COLO829 (cell line): Measurements from ENCODE around the gene PLA2G1B.

Source experiments
- DNase-seq: peaks from one replicate; pipeline ENCODE4 v3.0.0; 2012; ENCODE audit warnings: low spot score

The PLA2G1B gene

DNA sequence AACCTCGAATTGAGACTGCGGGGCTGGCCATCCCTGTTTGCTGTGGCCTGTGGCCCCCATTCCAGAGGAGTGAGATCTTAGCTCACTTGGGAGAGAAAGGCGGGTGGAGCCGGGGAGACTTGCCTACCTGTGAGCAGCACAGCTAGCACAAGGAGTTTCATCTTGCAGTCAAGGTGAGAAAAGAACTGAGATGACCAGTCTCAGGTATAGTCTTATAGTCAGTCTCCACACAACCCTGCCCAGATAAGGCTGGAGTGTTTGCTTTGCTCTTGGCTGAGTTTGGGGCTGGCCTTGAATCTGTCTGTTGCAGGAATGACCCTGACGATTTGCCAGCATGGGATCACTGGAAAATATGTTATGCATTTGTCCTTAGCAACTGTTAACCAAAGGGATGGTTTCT is at the start of gene PLA2G1B:
PLA2G1B (minus strand) TSS at position 187 of the 400 bp plus-strand sequence; CDS start at position 161, 26 bp downstream.
- DNase-seq = no peak

DNA sequence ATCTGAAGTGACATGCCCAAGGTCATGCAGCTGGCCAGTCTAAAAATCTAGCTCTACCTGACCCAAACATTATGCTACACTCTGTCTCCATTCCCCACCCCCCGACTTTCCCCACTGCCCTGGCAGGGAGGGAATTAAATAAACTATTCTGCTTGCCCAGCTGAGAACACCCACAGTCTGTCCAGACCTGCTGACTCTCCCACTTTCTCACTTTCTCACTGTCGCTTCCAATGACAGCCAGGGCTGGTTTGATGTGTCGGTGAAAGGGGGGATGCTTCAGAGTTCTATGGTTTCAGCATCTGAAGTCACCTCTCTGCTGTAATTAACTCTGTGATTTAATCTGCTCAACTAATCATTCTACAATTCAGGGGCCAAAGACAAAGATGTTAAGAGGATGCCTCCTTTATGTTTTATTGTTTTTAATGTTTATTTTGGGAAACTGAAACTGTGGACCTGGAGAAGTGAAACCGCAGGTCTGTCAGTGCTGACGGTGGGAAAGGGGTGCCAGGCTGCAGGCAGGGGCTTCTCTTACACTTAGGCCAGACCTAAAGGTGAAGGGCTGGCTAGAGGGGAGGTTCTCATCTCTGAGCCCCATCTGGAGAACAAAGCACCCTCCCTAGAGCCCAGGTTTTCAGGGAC is 49.5 kb upstream of the PLA2G1B start:
- DNase-seq = no peak

DNA sequence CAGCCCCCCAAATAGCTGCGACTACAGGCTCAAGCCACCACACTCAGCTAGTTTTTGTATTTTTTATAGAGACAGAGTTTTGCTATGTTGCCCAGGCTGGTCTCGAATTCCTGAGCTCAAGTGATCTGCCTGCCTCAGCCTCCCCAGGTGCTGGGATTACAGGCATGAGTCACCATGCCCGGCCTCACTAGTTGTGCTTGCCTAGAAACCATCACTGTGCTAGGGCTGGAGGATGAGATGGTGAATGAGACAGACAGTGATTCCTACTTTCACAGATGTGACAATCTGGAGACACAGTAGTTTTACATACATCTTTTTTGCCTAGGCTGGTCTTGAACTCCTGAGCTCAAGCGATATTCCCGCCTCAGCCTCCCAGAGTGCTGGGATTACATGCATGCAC is 48.8 kb upstream of the PLA2G1B start:
- no peak for DNase-seq

DNA sequence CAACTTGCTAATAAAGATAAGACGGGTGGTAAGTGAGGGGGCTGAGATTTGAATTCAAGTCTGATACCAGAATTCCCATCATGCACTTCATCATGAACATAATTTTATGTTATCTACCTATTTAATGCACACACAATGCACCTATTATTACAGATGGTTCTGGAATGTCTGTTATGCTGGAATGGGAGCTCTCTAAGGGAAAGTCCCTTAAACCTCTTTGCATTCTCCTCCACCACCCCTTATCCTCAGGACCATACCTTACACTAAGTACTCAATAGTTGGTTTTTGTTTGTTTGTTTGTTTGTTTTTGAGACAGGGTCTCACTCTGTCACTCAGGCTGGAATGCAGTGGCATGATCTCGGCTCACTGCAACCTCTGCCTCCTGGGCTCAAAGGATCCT is 48.4 kb upstream of the PLA2G1B start:
- no peak for DNase-seq

DNA sequence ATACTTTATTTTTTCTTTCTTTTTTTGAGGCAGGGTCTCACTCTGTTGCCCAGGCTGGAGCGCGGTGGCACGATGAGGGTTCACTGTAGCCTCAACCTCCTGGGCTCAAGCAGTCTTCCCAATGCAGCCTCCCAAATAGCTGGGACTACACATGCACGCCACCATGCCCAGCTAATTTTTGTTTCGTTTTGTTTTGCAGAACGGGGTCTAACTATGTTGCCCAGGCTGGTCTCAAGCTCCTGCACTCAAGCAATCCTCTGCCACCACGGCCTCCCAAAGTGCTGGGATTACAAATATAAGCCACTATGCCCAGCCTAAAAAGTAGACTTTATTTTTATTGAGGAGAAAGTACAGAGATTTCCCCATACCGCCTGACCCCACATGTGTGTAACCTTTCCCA is 46.1 kb upstream of the PLA2G1B start:
- no peak for DNase-seq

DNA sequence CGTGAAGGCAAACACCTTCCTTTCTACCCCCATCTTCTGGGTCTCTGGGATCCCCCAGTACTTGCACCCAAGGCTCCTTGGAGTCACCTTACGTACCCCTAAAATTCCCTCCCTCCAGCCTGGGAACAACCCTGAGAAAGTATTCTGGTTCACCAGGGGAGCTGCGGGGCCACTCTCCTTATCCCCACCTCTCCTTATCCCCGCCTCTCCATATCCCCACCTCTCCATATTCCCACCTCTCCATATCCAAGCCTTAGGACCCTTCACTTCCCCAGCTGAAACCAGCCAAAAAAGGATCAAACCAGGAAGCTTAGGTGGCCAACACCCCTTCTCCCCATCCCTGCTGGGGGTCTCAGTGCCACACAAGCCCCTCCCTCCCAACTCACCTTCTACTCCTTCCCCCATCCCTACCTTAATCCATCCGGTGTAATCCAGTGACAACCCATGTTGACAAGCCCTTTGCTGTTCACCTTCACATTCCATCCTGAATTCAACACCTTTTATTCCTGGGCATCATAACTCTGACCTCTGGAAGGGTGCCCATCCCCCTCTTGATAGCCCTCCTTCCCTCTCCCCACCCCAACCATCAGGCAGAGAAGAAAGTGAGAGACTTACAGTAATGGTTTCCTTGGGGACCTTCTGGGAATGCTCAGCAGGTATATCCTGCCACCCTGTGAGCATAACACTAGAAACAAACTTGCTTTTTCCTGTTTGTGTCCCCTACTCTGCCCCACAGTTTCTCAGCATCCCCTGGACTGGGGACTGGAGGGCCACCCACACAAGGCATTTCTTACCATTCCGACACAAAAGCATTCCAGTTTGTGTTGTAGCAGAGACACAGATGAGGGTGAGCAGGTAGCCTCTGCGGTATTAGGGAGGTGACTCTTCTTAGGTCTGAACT is 43.0 kb upstream of the PLA2G1B start:
- DNase-seq = no peak

DNA sequence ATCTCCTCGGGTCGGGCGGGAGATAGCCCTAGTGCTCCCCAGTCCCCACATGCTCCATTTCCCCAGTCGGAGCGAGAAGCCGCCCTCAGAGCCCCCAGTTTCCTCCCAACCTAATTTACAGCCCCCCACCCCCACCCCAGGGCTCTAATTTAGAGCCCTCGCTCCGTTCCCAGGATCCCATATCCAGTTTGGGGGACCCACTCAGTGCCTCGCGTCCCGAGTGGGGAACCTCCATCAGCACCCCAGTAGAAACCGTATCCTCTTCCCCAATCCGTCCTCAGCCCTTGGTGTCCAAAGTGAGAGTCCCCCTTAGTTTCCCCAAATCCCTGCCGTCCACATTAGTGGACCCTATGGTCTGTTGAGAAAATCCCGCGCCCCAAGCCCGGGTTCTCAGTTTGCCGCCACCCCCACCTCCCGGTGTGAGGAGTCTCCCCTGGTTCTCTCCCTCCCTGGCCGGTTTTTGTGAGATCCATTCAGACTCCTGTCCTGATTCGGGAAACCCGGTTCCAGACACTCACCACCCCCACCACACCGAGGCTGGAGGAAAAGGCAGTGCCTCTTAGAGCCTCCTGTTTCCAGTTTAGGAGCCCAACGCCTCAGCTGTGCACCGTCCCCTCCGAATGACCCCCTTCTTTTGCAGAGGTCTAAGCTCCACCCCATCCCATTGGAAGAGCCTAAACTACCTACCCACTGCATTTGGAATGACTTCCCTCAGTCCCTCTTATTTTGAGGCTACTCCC is 42.2 kb upstream of the PLA2G1B start:
- DNase-seq = no peak

DNA sequence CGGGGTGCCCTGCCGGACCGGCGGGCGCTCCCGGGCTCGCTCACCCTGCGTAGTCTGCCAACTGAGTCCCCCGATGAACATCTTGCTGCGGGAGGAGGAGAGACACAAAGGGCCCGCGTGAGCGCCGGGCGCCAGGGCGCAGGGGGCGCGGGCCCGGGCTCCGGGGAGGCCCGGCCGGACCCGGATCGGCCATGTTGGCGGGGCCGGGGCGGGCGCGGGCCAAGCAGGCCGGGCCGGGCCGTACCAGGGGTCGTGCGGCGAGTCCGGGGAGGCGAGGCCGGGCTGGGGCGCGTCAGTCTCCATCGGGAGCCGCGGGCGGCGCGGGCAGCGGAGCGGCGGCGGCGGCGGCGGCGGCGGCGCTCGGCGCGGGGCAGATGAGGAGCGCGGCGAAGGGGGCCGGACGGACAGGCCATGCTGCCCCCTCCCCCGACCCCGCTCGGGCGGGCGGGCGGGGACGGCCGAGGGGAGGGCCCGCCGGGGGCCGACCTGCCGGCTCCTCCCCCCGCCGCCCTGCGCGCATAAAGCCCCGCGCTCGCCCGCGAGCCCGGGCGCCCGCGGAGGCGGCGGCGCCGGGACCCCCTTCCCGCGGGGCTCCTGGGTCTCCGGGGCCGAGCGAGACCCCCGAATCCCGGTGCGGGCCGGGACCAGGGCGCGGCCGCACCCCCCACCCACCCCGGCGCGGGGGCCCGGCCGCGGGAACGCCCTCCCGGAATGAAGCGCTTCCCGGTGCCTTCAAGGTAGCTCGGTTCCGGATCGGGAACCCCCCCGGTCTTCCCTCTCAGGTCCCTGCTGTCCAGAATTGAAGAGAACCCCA is 41.4 kb upstream of the PLA2G1B start, which contains the start of gene MSI1:
MSI1 (minus strand) TSS at position 376 of the 814 bp plus-strand sequence; CDS start at position 303, 73 bp downstream.
- no peak for DNase-seq

DNA sequence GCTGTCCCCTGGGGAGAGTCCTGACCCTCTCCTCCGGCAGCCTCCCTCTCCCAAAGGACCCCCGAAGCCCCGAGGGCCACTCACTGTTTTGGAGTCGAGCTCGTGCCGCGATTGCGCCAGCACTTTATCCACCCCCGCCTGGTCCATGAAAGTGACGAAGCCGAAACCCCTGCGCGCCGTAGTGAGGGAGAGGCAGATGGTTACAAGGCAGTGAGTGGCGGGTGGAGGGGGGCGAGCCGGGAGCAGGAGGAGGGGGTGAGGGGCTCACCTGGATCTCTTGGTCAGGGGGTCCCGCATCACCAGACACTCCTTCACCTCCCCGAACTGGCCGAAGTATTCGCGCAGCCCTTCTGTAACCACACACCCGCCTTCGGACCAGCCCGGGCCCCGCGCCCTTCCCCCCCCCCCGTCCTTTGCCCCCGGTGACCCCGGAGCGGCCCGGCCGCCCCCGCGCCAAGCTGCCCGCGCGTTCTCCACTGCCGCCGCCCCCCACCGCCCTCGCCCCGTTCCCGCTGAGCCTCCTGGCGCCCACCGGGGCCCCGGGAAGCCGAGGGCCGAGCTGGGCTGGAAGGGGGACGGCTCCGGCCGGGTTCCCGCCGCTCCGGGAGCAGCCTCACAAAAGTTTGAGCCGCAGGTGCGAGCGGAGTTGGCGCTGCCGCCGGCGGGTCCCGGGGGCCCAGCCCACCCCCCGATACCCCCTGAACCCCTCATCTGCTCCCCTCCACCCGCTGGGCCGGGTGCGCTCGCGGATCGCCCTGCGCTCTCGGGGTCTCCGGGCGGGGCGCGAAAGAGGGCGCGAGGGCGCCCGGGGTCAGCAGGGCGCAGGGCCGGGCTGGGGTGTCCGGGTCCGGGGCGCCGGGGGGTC is 40.6 kb upstream of the PLA2G1B start:
- DNase-seq = no peak

DNA sequence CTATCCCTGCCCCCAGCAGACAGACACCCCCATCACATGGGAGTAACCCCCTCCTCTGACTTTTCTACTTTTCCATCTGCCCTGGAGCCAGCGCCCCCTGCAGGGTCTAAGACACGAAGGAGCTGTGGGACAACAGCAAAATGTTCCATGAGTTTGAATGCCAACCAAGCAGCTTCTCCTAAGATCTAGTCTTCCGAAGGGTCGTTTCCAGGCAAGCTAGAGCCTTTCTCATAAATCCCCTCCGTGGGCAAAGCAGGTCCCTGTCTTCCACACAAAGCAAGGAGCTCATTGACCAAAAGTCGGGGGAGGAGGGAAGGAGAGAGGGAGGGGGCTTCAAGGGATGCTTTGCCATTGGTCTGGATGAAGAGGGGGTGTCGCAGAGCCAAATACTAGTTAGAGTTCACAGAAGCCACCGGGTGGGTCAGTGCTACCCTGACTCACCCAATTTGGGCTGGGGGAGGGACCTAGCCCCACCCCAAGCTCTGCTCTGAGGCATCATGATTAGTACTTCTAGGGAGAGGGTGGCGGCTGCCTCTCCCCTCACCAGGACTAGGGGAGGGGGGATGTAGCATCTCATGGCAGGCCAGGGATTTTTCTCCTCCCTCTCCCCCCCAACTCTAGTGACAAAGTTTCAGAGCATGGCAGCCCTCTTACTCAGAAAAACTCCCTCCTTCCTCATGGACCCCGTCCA is 39.8 kb upstream of the PLA2G1B start:
- no peak for DNase-seq

DNA sequence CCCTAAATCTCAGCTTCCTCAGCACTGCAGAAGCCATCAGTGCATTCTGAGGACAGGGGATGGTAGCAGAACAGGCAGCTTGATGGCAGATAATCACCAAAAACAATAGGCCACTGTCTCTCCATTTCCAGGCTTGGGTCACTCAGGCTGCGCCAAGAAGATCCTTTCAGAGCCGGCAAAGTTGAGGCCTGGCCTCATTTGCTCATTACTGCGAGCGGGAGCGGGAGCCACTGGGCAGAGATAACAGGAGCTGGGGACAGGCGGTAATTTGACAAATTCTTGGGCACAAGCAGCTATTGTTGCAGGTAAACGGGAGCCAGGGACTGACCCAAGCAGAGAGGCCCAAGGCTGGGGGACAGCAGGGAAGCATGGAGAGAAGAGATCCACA is 39.3 kb upstream of the PLA2G1B start:
- no peak for DNase-seq

DNA sequence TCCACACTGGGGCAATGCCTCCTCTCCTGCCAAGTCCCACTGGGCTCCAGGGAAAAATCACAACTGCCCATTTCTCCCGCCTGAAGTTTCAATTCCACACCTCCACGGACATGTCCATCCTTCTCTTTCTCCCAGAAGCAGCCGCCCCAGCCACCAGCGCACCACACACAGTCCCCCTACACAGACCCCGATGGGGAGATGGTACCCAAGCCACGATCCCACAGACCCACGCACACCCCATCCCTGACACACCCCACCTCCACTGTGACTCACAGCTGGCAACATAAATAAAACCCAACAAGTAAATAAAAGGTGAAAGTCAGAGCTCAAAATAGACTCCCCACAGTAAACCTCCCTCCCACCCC is 38.7 kb upstream of the PLA2G1B start:
- no peak for DNase-seq

DNA sequence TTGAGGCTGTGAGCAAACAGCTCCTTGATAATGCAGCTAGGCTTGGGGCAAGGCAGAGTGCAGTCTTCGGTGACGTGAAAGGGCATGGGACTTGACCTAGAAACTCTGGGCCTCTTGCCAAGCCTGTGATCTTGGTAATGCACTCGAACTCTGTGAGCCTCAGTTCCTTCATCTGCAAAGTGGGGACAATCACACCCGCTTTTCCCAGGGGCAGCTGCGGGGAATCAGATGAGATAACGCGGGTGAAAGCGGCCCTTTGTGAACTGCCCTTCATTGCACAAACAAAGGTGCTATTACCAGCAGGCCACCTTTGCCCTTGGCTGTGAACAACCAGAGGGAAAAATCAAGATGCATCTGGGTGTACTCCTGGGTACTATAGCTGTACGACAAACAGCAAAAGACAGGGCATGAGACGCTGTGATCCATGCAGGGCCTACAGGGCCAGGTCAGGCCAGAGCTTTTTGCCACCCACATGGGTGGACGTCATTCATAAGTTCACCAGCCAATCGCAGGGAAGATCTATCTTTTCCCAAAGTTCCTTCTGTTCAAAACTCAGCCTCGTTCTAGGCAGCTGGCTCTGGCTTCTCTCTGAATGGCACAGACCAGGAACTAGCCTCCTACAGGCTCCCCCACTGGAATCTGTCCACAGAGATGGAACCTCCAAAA is 38.2 kb upstream of the PLA2G1B start:
- no peak for DNase-seq

DNA sequence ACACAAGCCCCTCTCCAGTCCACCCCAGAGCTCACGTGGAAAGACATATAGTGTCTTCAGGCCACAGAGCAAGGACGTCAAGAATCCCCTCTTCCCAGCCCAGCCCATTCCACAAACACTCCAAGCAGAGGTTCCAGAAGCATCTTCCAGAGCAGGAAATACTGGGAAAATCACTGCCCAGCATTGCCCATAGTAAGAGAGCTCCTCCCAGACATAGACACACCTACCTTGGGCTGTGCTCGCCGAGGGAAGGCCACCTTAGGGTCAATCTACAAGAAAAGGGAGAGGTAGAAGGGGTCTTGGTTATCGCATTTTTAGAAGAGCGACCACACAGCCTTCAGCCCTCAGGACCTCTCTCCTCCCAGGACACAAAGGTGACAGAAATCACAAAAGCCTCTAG is 36.9 kb upstream of the PLA2G1B start:
- no peak for DNase-seq

DNA sequence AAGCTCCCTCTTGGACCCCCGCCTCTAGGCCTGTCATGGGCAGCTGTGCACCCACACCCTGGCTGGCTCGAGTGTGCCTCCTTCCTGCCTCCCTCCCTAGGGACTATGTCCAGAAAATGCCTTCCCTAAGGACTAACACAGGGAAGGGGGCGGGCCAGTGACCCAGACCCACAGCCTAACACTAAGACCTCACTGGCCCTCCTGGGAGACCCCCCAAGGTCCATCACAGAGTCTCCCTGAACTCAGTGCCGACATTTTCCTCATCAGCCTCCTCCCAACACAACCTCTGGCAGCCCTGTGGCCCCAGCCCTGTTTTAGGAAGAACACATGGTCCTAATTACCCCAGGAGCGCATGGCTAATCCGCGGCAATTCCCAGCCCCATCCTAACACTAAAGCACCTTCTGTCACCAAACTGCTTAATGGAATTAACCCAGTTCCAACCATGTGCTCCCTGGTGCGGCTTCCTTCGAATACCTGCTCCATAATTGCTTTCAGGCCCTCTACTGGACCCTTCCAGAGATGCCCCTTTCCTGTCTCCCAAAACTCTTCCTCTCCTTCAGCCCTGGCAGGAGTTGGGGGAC is 35.8 kb upstream of the PLA2G1B start:
- no peak for DNase-seq

DNA sequence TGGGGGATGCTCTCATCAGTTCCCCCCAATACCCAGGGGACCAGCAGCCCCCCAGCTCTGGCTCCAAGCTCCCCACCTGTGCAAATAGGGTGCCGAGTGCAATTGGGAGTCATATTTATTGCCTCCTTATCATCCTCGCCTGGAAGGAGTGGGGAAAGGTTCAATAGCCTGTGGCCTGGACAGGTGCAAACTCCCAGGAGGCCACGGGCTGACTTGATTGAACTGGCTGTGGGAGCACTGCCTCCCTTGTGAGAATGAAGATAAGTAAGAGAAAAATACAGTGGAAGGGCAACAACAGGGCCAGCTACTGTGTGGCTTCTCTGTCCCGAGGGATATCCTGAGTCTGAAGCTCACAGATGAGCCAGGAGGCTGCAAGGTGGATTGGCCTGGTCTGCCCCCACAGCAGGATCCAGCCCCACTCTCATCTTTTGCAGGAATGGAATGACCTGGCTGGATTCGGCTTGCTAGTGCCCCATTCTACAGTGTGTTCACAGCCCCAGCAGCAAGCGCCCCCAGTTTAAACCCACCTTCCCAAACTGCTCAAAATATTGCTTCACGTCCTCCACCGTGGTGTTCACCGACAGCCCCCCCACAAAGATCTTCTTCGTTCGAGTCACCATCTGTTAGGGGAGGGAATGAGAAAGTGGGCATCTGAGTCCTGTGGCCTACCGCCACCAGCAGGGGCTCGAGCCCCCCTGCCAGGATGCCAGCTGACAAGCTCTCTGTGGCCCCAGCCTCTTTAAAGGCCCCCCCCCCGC is 35.1 kb upstream of the PLA2G1B start:
- no peak for DNase-seq

DNA sequence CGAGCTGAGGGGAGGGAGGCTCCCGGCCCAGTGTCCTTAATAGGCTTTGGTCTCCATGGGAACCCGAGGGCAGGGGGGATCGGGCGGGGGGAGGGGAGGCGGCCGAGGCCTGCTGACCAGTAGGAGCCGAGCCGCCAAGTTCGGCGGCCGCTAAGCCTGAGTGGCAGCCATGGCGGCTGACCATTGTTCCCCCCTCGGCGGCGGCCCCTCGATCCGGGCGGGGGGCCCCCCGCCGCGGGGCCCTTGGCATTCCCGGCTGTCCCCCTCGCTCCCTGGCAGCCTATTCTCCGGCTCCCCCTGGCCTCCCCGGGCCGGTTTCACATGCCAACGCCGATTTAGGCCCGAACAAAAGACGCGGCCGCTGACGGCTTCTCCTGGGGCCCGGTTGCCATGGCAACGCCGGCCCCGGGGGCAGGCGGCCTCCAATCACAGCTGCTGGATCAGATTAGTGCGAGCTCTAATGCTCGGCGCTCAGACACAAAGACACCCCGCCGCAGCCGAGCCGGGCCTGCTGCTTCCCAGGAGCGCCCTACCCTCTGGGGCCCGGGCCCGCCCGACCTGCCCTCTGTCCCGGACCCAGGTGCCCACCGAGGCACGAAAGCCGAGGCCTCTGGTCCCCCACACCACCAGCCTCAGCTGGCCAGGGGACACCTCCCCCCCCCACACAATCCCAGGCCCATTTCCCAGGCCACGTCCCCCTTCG is 34.1 kb upstream of the PLA2G1B start:
- no peak for DNase-seq

DNA sequence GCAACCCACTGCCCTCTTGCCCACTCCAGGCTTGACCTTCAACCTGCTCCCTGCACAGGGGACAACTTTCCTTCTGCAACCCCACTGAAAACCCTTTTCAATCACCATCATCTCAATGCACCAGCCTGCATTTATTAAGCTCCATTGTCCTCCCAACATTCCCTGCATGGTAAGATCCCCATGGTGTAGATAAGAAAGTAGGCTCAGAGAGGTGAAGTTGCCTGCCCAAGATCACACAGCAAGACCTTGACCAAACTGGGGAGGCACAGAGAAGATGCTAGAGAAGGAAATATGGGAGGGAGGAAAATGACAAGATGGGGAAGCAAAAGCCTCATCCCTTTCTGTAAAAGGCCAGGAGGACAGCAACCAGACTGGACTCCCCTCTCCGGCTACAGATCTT is 31.5 kb upstream of the PLA2G1B start:
- no peak for DNase-seq
